Psoas muscle (tissue), 8 donors: ENCODE measurements around the gene ELP1. TPM values are rescaled to one million over a fixed set of nuclear protein-coding genes. Genes with fewer than 3 reads are reported as not detected.

Experiments used
- ATAC-seq, 4 donors: fragments of 200-7000 bp; cut with Tn5 transposase; one replicate each; pipeline ENCODE4 v1.9.1; 2020; ENCODE audit warnings: moderate library complexity in 3 of 4, mild to moderate bottlenecking in 2 of 4
- DNase-seq, 2 donors: peaks; one replicate each; pipeline ENCODE4 v3.0.0-alpha.2; 2020
- H3K27ac ChIP-seq: fragments of 200-600 bp; one replicate; pipeline ENCODE4 v1.8.0; 2022
- H3K27me3 ChIP-seq, 3 donors: fragments of 200-600 bp in 1 of 3; one replicate each; pipeline versions ENCODE4 v1.6.1 to v1.8.0; 2013 to 2022; ENCODE audit warnings: low read length in 2 of 3, mild to moderate bottlenecking in 2 of 3, moderate library complexity in 1 of 3; ENCODE audit not compliant: insufficient read depth in 3 of 3
- H3K36me3 ChIP-seq, 2 donors: fragments of 200-600 bp in 1 of 2; one replicate each; pipeline versions ENCODE4 v1.6.1 to v1.8.0; 2013 to 2022; ENCODE audit warnings: low read depth in 1 of 2, mild to moderate bottlenecking in 1 of 2, moderate library complexity in 1 of 2; ENCODE audit not compliant: insufficient read depth in 1 of 2
- H3K4me1 ChIP-seq: fragments of 200-600 bp; one replicate; pipeline ENCODE4 v1.8.0; 2022
- H3K4me3 ChIP-seq: fragments of 200-600 bp; one replicate; pipeline ENCODE4 v1.8.0; 2022; ENCODE audit warnings: mild to moderate bottlenecking
- H3K9me3 ChIP-seq: fragments of 200-600 bp; one replicate; pipeline ENCODE4 v1.8.0; 2022
- CTCF ChIP-seq: fragments of 200-600 bp; IDR thresholded peaks from one replicate; pipeline ENCODE4 v1.8.0; 2022; ENCODE audit warnings: antibody characterized with exemption
- WGBS, 3 donors: extraction: QIAGEN DNeasy Blood & Tissue Kit; methylation state at CpG; one replicate each; pipeline versions ENCODE4 v1.1.6 to v1.1.7; 2013; 5-methylcytosine and 5-hydroxymethylcytosine counted together
- intact Hi-C, 2 donors: fragments of 100-400 bp; cut with DNase I; formaldehyde crosslinking; loops; one replicate each; pipeline versions ENCODE4 v1.11.0 to v1.14.2; 2022
- polyA plus RNA-seq, 3 donors: library from polyadenylated mRNA; stranded (reverse); fragments of 200-250 nt; gene quantifications; one replicate each; pipeline ENCODE4 v1.2.3, GENCODE V29; 2013
- total RNA-seq, 4 donors: library from RNA; stranded (reverse); fragmentation: NEBNext Ultra II Directional in 2 of 4; extraction: Animal tissue kit (Norgen Biotek cat#: 25700) in 2 of 4; gene quantifications; one replicate each; pipeline versions ENCODE4 v1.2.1 to v1.2.4, GENCODE V29; 2021 to 2023
- donor health status: healthy with polysubstance abuse.
- donor health status: DM: no; HTN: no; CAD: no; lungs with moderate emphysema.
- donor health status: Bipolar disorder and iron deficiency.
- donor health status: healthy.
- donor health status: DM: yes; HTN: yes; CAD: no.
- donor health status: DM: no; HTN: no; CAD: no.
- donor health status: DM: no; HTN: no; CAD: no.
- donor health status: DM: yes; HTN: yes; CAD: no.

Gene ELP1
- total and polyA plus RNA-seq, 7 donors = 9.6 to 21.0 (median 16.8) TPM

GRCh38 chr9:108934323-108934893 lies 484 bp upstream of the ELP1 start, which contains the start of gene ABITRAM:
Gene ABITRAM (plus strand): TSS chr9:108934400. CDS start chr9:108934487, 87 bp downstream.
- Histone ChIP-seq H3K27ac (peak within 1 kb of the TSS; percentile 93), H3K9me3 (no peaks in the 10 kb centered on the region), H3K36me3 (peaks cover 0 to 43% of the 10 kb centered on the region in 2 donors), H3K4me1 (peaks cover 20% of the 10 kb centered on the region), H3K4me3 (peak within 1 kb of the TSS; percentile 97), H3K27me3 (no peaks in the 10 kb centered on the region)
- no peak for TF ChIP-seq CTCF
- peak; percentile 76 to 85 for DNase-seq
- peak; percentile 94 to 95 (median 94) for ATAC-seq
- intact Hi-C loops = loop anchor here in 1 of 2 donors (5.0 kb wide), 1 partner anchor 78 kb away; the partner anchor contains the start of gene CTNNAL1
- 0% methylated on average over 46 to 47 of the region's 47 CpGs for WGBS, 3 donors

- H3K9me3 ChIP-seq = no peaks in the 10 kb centered on the region
- peaks cover 0 to 46% of the 10 kb centered on the region in 2 donors for H3K36me3 ChIP-seq
- H3K4me3 ChIP-seq = peak overlapping the region; percentile 97
- TF ChIP-seq CTCF = no peak
- H3K27me3 ChIP-seq = no peaks in the 10 kb centered on the region
- 1% methylated on average over 25 of the region's 25 CpGs for WGBS, 3 donors
- peaks cover 20% of the 10 kb centered on the region for H3K4me1 ChIP-seq
- peak overlapping the region; percentile 93 for H3K27ac ChIP-seq
- ATAC-seq (no peak), DNase-seq (no peak)
- intact Hi-C loops = loop anchor here in 1 of 2 donors (5.0 kb wide), 1 partner anchor 79 kb away; the partner anchor contains the start of gene CTNNAL1
Observed at GRCh38 chr9:108933231-108933717, 650 bp downstream of the ELP1 start.

GRCh38 chr9:108928386-108928785 lies 5.5 kb downstream of the ELP1 start:
- intact Hi-C loops = no loop called here
- no peak overlapping the region for H3K27ac ChIP-seq
- H3K9me3 ChIP-seq = no peaks in the 10 kb centered on the region
- DNase-seq = no peak
- no peak for TF ChIP-seq CTCF
- WGBS, 3 donors = 60 to 94% (median 87%) methylated on average over 2 of the region's 2 CpGs
- H3K4me3 ChIP-seq = no peak overlapping the region
- H3K36me3 ChIP-seq = peaks cover 12 to 76% of the 10 kb centered on the region in 2 donors
- no peak for ATAC-seq
- no peaks in the 10 kb centered on the region for H3K27me3 ChIP-seq
- peaks cover 13% of the 10 kb centered on the region for H3K4me1 ChIP-seq

- Histone ChIP-seq H3K9me3 (no peaks in the 10 kb centered on the region), H3K27ac (no peak overlapping the region), H3K4me1 (no peaks in the 10 kb centered on the region), H3K36me3 (peaks cover 12 to 99% of the 10 kb centered on the region in 2 donors), H3K27me3 (no peaks in the 10 kb centered on the region), H3K4me3 (no peak overlapping the region)
- ATAC-seq (no peak), DNase-seq (no peak)
- intact Hi-C loops = loop anchor here in 1 of 2 donors (5.0 kb wide), 1 partner anchor 42 kb away; no protein-coding TSS in a partner anchor
- no peak for TF ChIP-seq CTCF
Observed at GRCh38 chr9:108924466-108924865, 9.5 kb downstream of the ELP1 start.
